ENCODE measurements around the gene SLC23A2.

GRCh38 chr20:4885877-4886276, 115.4 kb downstream of the SLC23A2 start:
- TF ChIP-seq, protein P1, sequence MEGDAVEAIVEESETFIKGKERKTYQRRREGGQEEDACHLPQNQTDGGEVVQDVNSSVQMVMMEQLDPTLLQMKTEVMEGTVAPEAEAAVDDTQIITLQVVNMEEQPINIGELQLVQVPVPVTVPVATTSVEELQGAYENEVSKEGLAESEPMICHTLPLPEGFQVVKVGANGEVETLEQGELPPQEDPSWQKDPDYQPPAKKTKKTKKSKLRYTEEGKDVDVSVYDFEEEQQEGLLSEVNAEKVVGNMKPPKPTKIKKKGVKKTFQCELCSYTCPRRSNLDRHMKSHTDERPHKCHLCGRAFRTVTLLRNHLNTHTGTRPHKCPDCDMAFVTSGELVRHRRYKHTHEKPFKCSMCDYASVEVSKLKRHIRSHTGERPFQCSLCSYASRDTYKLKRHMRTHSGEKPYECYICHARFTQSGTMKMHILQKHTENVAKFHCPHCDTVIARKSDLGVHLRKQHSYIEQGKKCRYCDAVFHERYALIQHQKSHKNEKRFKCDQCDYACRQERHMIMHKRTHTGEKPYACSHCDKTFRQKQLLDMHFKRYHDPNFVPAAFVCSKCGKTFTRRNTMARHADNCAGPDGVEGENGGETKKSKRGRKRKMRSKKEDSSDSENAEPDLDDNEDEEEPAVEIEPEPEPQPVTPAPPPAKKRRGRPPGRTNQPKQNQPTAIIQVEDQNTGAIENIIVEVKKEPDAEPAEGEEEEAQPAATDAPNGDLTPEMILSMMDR (IDR thresholded peaks at IDR 0.05), result no peak
- TF ChIP-seq POLR2A (IDR thresholded peaks at IDR 0.05), result no peak
